T-helper 1 cell treated with Interleukin-12 subunit alpha and Interleukin-12 subunit beta and Interleukin-4 antibody, amounts not matched to agents 30 μg/mL and 1 μg/mL, for 36 hours (primary cell): ENCODE results near the gene CSF1R.
A peak's percentile ranks its signal among the peaks of the same experiment; 100 is the strongest.

Experiments used
- H3K27ac Mint-ChIP-seq: one replicate; pipeline ENCODE4 v1.8.0; 2021; ENCODE audit warnings: mild to moderate bottlenecking, mixed read lengths
- H3K27me3 Mint-ChIP-seq: one replicate; pipeline ENCODE4 v1.8.0; 2021; ENCODE audit warnings: low read depth, mixed read lengths
- H3K36me3 Mint-ChIP-seq: one replicate; pipeline ENCODE4 v1.8.0; 2021; ENCODE audit warnings: low read depth, mixed read lengths
- H3K4me1 Mint-ChIP-seq: one replicate; pipeline ENCODE4 v1.8.0; 2021; ENCODE audit warnings: low read depth, mixed read lengths
- H3K4me3 Mint-ChIP-seq: one replicate; pipeline ENCODE4 v1.8.0; 2021; ENCODE audit warnings: mild to moderate bottlenecking, moderate library complexity, mixed read lengths
- H3K9me3 Mint-ChIP-seq: one replicate; pipeline ENCODE4 v1.8.0; 2021; ENCODE audit warnings: mixed read lengths

Gene CSF1R

DNA sequence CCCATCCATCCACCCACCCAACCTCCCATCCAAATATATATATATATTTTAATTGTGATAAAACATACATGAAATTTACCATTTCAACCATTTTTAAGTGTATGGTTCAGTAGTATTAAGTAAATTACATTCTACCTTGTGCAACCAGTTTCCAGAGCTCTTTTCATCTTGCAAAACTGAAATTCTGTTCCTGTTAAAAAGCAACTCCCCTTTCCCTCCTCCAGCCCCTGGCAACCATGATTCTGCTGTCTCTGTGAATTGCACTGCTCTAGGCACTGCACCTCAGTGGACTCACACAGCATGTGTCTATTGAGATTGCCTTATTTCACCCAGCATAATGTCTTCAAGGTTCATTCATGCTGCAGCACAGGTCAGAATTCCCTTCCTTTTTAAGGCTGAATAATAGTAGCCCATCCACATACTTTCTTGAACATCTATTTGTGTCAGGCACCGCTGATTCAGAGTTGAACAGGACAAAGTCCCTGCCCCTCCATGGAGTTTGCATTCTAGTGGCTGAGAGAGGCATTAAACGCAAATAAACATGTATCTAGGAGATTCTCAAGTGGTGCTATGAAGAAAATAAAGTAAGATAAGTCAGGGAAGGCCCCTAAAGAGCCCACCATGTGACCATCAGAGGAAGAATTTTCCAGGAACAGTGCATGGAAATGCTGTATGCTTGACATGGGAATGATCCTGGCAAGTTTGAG is 24.0 kb downstream of the CSF1R start:
- peaks cover 5% of the 10 kb centered on the region for H3K27me3 Mint-ChIP-seq
- H3K27ac Mint-ChIP-seq: no peak overlapping the region
- no peaks in the 10 kb centered on the region for H3K36me3 Mint-ChIP-seq
- H3K4me1 Mint-ChIP-seq: peaks cover 17% of the 10 kb centered on the region
- no peak overlapping the region for H3K4me3 Mint-ChIP-seq
- H3K9me3 Mint-ChIP-seq: no peaks in the 10 kb centered on the region

GRCh38 chr5:150061538-150061995 is 24.8 kb downstream of the CSF1R start:
- H3K4me3 Mint-ChIP-seq: no peak overlapping the region
- H3K27ac Mint-ChIP-seq: no peak overlapping the region
- no peaks in the 10 kb centered on the region for H3K9me3 Mint-ChIP-seq
- H3K36me3 Mint-ChIP-seq: no peaks in the 10 kb centered on the region
- H3K27me3 Mint-ChIP-seq: peaks cover 5% of the 10 kb centered on the region
- H3K4me1 Mint-ChIP-seq: peaks cover 9% of the 10 kb centered on the region

- H3K4me3 Mint-ChIP-seq: no peak overlapping the region
- H3K36me3 Mint-ChIP-seq: no peaks in the 10 kb centered on the region
- peaks cover 5% of the 10 kb centered on the region for H3K27me3 Mint-ChIP-seq
- no peaks in the 10 kb centered on the region for H3K9me3 Mint-ChIP-seq
- H3K27ac Mint-ChIP-seq: no peak overlapping the region
- peaks cover 5% of the 10 kb centered on the region for H3K4me1 Mint-ChIP-seq
Observed at GRCh38 chr5:150060471-150060870, 25.9 kb downstream of the CSF1R start.

DNA sequence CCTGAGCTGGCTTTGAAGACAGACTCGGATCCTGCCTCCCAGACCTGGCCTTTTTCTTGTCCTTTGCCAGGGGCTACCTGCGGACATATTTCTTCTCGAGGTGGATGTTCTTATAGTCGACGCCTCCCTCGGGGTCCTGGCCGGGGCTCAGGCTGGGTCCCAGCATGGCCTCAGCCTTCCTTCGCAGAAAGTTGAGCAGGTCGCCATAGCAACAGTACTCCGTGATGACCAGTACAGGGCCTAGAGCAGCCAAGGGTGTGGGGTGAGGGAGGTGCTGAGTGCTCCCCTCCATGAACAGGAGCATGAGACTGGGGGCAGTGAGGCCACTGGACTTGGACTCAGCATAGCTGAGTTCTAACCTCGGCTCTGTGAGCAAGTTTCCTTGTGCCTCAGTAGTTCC is 26.7 kb downstream of the CSF1R start:
- Mint-ChIP-seq H3K27ac (no peak overlapping the region), H3K27me3 (peaks cover 5% of the 10 kb centered on the region), H3K36me3 (no peaks in the 10 kb centered on the region), H3K4me1 (peaks cover 5% of the 10 kb centered on the region), H3K9me3 (no peaks in the 10 kb centered on the region), H3K4me3 (no peak overlapping the region)

GRCh38 chr5:150058480-150059126 is 27.8 kb downstream of the CSF1R start:
- no peak overlapping the region for H3K27ac Mint-ChIP-seq
- H3K27me3 Mint-ChIP-seq: peaks cover 2% of the 10 kb centered on the region
- peaks cover 5% of the 10 kb centered on the region for H3K4me1 Mint-ChIP-seq
- no peaks in the 10 kb centered on the region for H3K9me3 Mint-ChIP-seq
- H3K36me3 Mint-ChIP-seq: peaks cover under 1% of the 10 kb centered on the region
- no peak overlapping the region for H3K4me3 Mint-ChIP-seq

GRCh38 chr5:150057996-150058395 is 28.4 kb downstream of the CSF1R start:
- Mint-ChIP-seq H3K4me1 (peaks cover 5% of the 10 kb centered on the region), H3K27ac (no peak overlapping the region), H3K27me3 (no peaks in the 10 kb centered on the region), H3K4me3 (no peak overlapping the region), H3K36me3 (peaks cover 2% of the 10 kb centered on the region), H3K9me3 (no peaks in the 10 kb centered on the region)

GRCh38 chr5:150057511-150057910 is 28.8 kb downstream of the CSF1R start:
- no peaks in the 10 kb centered on the region for H3K27me3 Mint-ChIP-seq
- peaks cover 5% of the 10 kb centered on the region for H3K4me1 Mint-ChIP-seq
- H3K9me3 Mint-ChIP-seq: no peaks in the 10 kb centered on the region
- no peak overlapping the region for H3K4me3 Mint-ChIP-seq
- peaks cover 4% of the 10 kb centered on the region for H3K36me3 Mint-ChIP-seq
- no peak overlapping the region for H3K27ac Mint-ChIP-seq

DNA sequence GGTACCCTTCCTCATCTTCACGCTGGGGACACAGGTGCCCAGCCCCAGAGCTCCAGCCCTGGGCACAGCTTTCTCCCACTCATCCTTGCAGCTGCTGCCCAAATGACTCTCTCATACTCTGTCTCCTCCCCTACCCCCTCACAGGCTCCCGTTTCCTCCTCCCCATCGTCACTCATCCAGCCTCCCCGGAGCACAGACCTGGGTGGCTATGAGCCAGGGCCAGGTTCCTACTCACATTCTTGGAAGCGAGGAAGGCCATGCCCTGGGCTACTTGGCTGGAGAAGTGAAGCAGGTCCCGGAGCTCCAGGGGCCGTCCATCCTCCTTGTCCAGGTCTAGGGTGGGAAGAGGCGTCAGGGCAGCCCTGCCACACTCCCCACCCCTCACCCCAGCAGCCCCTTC is 29.3 kb downstream of the CSF1R start:
- Mint-ChIP-seq H3K36me3 (peaks cover 7% of the 10 kb centered on the region), H3K27ac (no peak overlapping the region), H3K9me3 (no peaks in the 10 kb centered on the region), H3K4me1 (peaks cover 5% of the 10 kb centered on the region), H3K27me3 (no peaks in the 10 kb centered on the region), H3K4me3 (no peak overlapping the region)

DNA sequence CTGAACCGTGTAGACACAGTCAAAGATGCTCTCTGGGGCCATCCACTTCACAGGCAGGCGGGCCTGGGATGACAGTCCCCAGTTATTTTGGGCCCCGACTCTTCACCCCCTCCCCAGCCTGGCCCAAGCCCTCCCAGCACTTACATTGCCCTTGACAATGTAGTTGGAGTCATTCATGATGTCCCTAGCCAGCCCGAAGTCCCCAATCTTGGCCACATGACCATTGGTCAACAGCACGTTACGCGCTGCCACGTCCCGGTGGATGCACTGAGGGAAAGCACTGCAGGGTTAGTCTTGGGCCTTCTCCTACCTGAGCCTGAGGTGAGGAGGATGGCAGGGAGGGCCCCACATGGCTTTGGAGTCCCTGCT is 30.3 kb downstream of the CSF1R start:
- Mint-ChIP-seq H3K4me3 (no peak overlapping the region), H3K36me3 (peaks cover 10% of the 10 kb centered on the region), H3K4me1 (peaks cover 5% of the 10 kb centered on the region), H3K27ac (no peak overlapping the region), H3K27me3 (no peaks in the 10 kb centered on the region), H3K9me3 (no peaks in the 10 kb centered on the region)

DNA sequence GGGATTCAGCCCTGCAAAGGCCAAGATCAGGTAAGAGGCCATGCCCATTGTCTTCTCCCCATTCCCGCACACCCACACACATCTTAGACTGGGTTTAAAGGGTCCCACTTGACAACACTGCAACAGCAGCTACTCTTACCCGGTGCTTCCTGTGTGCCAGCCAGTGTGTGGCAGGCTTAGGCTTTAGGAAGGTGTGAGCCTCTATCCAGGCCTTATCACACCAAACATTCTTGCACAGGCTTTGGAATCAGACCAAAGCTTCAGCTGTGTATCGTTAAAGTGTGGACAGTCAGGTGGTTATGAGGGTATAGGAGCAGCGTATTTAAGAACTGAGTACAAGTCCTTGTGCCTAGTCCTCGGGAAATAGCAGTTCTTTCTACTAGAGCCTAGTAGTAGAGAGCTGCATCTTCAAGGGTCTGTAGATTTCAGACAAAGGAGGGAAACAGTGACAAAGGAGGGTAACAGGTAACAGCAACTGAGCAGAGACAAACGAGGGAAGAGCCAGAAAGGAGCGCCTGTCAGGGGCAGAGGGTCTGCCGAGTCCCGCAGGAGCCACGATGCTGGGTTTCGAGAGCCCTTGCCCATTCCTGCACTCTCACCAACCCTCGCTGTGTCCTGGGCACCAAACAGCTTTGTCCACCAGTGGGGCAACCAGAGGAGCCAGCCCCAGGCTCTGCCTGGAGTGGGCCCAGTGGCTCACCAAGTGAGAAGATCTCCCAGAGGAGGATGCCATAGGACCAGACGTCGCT is 30.9 kb downstream of the CSF1R start:
- H3K4me3 Mint-ChIP-seq: no peak overlapping the region
- H3K27ac Mint-ChIP-seq: no peak overlapping the region
- H3K4me1 Mint-ChIP-seq: peaks cover 5% of the 10 kb centered on the region
- no peaks in the 10 kb centered on the region for H3K27me3 Mint-ChIP-seq
- no peaks in the 10 kb centered on the region for H3K9me3 Mint-ChIP-seq
- H3K36me3 Mint-ChIP-seq: peaks cover 13% of the 10 kb centered on the region

DNA sequence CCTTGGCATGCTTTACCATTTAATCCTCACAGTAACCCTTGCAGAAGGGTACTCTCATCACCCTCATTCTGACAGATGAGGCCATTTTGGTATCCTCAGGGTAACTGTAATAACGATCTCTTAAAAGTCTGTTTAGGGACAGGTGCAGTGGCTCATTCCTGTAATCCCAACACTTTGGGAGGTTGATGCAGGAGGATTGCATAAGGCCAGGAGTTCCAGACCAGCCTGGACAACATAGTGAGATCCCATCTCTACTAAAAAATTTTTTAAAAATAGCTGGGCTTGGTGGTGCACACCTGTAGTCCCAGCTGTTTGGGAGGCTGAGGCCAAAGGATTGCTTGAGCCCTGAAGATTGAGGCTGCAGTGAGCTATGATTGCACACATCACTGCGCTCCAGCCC is 31.8 kb downstream of the CSF1R start:
- Mint-ChIP-seq H3K27me3 (no peaks in the 10 kb centered on the region), H3K9me3 (no peaks in the 10 kb centered on the region), H3K36me3 (peaks cover 13% of the 10 kb centered on the region), H3K4me3 (no peak overlapping the region), H3K27ac (no peak overlapping the region), H3K4me1 (peaks cover 5% of the 10 kb centered on the region)

- Mint-ChIP-seq H3K27me3 (no peaks in the 10 kb centered on the region), H3K4me3 (no peak overlapping the region), H3K36me3 (peaks cover 20% of the 10 kb centered on the region), H3K27ac (no peak overlapping the region), H3K9me3 (no peaks in the 10 kb centered on the region), H3K4me1 (peaks cover 5% of the 10 kb centered on the region)
Observed at GRCh38 chr5:150053713-150054392, 32.5 kb downstream of the CSF1R start.

GRCh38 chr5:150052956-150053712 is 33.2 kb downstream of the CSF1R start:
- Mint-ChIP-seq H3K27me3 (no peaks in the 10 kb centered on the region), H3K27ac (peak overlapping the region; percentile 15), H3K9me3 (no peaks in the 10 kb centered on the region), H3K36me3 (peaks cover 24% of the 10 kb centered on the region), H3K4me1 (no peaks in the 10 kb centered on the region), H3K4me3 (no peak overlapping the region)
